ENCODE data around the gene HDAC2. TPM values are rescaled to one million over a fixed set of nuclear protein-coding genes. Genes with fewer than 3 reads are reported as not detected.

The HDAC2 gene
- total RNA-seq, 2 donors from 2014 or later: 29.9 to 49.5 TPM

DNA sequence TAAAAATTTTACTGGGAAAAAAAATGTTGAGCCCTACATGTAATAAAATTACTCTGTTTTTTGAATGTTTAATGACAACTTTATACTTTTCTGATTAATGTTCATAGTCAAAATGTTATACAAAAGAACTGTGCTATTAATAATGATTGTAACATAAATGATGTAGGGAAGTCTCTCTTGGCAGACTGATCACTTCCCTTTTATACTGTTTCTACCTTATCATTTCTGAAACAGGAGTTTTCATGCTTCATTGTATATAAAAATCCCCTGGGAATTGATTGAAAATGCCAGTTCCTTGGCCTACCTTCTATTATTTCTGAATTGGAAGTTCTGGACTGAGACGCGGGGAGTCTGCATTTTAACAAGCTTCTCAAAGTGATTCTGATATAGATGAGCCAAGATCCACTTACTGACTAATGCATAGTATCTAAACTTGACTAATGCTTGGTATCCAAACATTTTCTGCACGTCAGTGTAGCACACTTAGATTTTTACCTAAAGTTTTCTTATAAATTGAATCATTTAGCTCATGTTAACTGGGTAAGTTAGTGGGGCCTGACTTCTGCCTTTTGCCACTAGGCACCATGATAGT is 7.2 kb upstream of the HDAC2 start:
- H3K9me3 ChIP-seq: no peaks in the 10 kb centered on the region
- no peaks in the 10 kb centered on the region for H3K36me3 ChIP-seq
- H3K27ac ChIP-seq: no peak overlapping the region
- H3K4me3 ChIP-seq: no peak overlapping the region
- H3K27me3 ChIP-seq (replicated peaks; ENCODE audit: insufficient read depth): no peaks in the 10 kb centered on the region
- no peaks in the 10 kb centered on the region for H3K4me1 ChIP-seq (ENCODE audit: control insufficient read depth in 1 of 2, low read depth in 2 of 2)
- TF ChIP-seq CTCF (IDR thresholded peaks at IDR 0.05): no peak
- no peak for ATAC-seq (ENCODE audit: insufficient number of reproducible peaks, low FRiP score, low read depth)
- no peak for DNase-seq (ENCODE audit: low spot score)

DNA sequence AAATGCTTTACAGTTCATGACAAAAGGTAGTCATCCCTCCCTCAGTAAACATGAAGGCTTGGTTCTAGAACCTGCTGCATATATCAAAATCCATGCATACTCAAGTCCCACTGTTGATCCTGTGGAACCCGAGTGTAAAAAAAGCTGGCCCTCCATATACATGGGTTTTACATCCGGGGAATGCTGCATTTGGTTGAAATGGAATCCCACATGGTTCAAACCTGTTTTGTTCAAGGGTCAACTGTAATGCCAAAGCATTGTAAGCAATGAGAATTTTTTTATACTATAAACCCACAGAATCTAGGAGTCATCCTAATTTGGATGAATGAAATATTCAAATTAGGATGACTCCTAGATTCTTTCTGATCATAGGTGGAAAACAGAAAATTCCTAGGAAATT is 5.9 kb upstream of the HDAC2 start:
- H3K27me3 ChIP-seq (replicated peaks; ENCODE audit: insufficient read depth): no peaks in the 10 kb centered on the region
- DNase-seq (ENCODE audit: low spot score): no peak
- H3K4me1 ChIP-seq (ENCODE audit: control insufficient read depth in 1 of 2, low read depth in 2 of 2): no peaks in the 10 kb centered on the region
- no peak for TF ChIP-seq CTCF (IDR thresholded peaks at IDR 0.05)
- H3K9me3 ChIP-seq: no peaks in the 10 kb centered on the region
- no peak overlapping the region for H3K4me3 ChIP-seq
- H3K36me3 ChIP-seq: no peaks in the 10 kb centered on the region
- no peak for ATAC-seq (ENCODE audit: insufficient number of reproducible peaks, low FRiP score, low read depth)
- no peak overlapping the region for H3K27ac ChIP-seq

DNA sequence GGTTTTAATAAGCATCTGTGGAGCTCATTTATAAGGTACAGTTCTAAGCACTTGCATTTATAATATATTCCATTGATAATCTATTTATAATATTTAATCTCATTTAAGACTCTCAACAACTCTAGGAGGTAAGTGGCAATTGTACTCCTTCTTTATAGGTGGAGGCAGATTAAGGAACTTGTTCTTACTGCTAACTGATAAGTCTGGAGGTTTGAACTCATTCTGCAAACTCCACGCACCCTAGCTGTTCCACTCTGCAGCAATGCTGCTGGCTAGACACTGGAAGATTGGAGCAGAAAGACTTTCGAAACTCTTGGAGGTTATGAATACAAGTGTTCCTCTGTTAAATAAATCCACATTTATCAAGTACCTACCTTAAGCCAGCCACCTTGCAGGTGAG is 793 bp upstream of the HDAC2 start:
- DNase-seq (ENCODE audit: low spot score) (no peak), ATAC-seq (ENCODE audit: insufficient number of reproducible peaks, low FRiP score, low read depth) (no peak)
- no peaks in the 10 kb centered on the region for H3K9me3 ChIP-seq
- peak overlapping the region; percentile 99 for H3K4me3 ChIP-seq
- H3K4me1 ChIP-seq (ENCODE audit: control insufficient read depth in 1 of 2, low read depth in 2 of 2): peaks cover 15 to 23% of the 10 kb centered on the region in 2 donors
- H3K27me3 ChIP-seq (replicated peaks; ENCODE audit: insufficient read depth): no peaks in the 10 kb centered on the region
- no peak for TF ChIP-seq CTCF (IDR thresholded peaks at IDR 0.05)
- peak overlapping the region; percentile 85 to 92 for H3K27ac ChIP-seq
- H3K36me3 ChIP-seq: no peaks in the 10 kb centered on the region

GRCh38 chr6:113969888-113970804 is 802 bp downstream of the HDAC2 start:
- no peak for TF ChIP-seq CTCF (IDR thresholded peaks at IDR 0.05)
- DNase-seq (ENCODE audit: low spot score) (no peak), ATAC-seq (ENCODE audit: insufficient number of reproducible peaks, low FRiP score, low read depth) (peak; percentile 10)
- peak overlapping the region; percentile 85 to 92 for H3K27ac ChIP-seq
- peak overlapping the region; percentile 99 for H3K4me3 ChIP-seq
- H3K4me1 ChIP-seq (ENCODE audit: control insufficient read depth in 1 of 2, low read depth in 2 of 2): peaks cover 15 to 28% of the 10 kb centered on the region in 2 donors
- H3K27me3 ChIP-seq (replicated peaks; ENCODE audit: insufficient read depth): no peaks in the 10 kb centered on the region
- no peaks in the 10 kb centered on the region for H3K36me3 ChIP-seq
- H3K9me3 ChIP-seq: no peaks in the 10 kb centered on the region

GRCh38 chr6:113968472-113968871 is 2.5 kb downstream of the HDAC2 start:
- no peaks in the 10 kb centered on the region for H3K36me3 ChIP-seq
- no peak overlapping the region for H3K27ac ChIP-seq
- H3K27me3 ChIP-seq (replicated peaks; ENCODE audit: insufficient read depth): no peaks in the 10 kb centered on the region
- peak overlapping the region; percentile 99 for H3K4me3 ChIP-seq
- peaks cover 15 to 38% of the 10 kb centered on the region in 2 donors for H3K4me1 ChIP-seq (ENCODE audit: control insufficient read depth in 1 of 2, low read depth in 2 of 2)
- TF ChIP-seq CTCF (IDR thresholded peaks at IDR 0.05): no peak
- DNase-seq (ENCODE audit: low spot score): no peak
- no peak for ATAC-seq (ENCODE audit: insufficient number of reproducible peaks, low FRiP score, low read depth)
- no peaks in the 10 kb centered on the region for H3K9me3 ChIP-seq

All from thoracic aorta (tissue), 2 donors.